T-helper 2 cell treated with Interferon-gamma antibody and Interleukin-4, amounts not matched to agents 5 μg/mL and 100 μg/mL, for 36 hours (primary cell): ENCODE measurements around the gene CFAP221.

Experiments
- DNase-seq: peaks from one replicate; pipeline ENCODE4 v3.0.0; 2021; ENCODE audit warnings: low spot score
- H3K27ac Mint-ChIP-seq: one replicate; pipeline ENCODE4 v1.8.0; 2021; ENCODE audit warnings: mild to moderate bottlenecking, mixed read lengths
- H3K27me3 Mint-ChIP-seq: one replicate; pipeline ENCODE4 v1.8.0; 2021; ENCODE audit warnings: low read depth, mixed read lengths
- H3K36me3 Mint-ChIP-seq: one replicate; pipeline ENCODE4 v1.8.0; 2021; ENCODE audit warnings: low read depth, mixed read lengths
- H3K4me1 Mint-ChIP-seq: one replicate; pipeline ENCODE4 v1.8.0; 2021; ENCODE audit warnings: low read depth, mixed read lengths
- H3K4me3 Mint-ChIP-seq: one replicate; pipeline ENCODE4 v1.8.0; 2022; ENCODE audit warnings: mild to moderate bottlenecking, moderate library complexity, mixed read lengths
- H3K9me3 Mint-ChIP-seq: one replicate; pipeline ENCODE4 v1.8.0; 2021; ENCODE audit warnings: mixed read lengths

The CFAP221 gene

GRCh38 chr2:119549241-119549640 lies 5.0 kb downstream of the CFAP221 start:
- Mint-ChIP-seq H3K27ac (no peak overlapping the region), H3K4me3 (no peak overlapping the region), H3K9me3 (no peaks in the 10 kb centered on the region), H3K4me1 (no peaks in the 10 kb centered on the region), H3K36me3 (no peaks in the 10 kb centered on the region), H3K27me3 (peaks cover 39% of the 10 kb centered on the region)
- no peak for DNase-seq

DNA sequence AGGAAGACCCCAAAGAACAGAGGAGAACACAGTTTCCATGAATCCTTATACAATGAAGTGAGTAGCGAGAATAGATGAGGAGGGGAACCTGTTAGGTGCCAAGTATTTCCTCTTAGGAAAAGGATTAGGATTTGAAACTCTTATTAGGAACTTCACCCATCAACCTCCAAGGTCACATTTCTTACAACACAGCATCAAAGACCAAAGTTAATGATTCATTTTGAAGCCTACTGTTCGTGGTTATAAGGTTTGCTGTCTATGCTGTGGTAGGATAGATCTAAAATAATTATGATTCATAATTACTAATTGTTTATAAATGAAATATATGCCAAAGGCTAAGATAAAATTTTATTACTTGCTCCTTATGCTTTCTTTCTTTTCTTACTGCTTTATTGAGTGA lies 6.1 kb downstream of the CFAP221 start:
- Mint-ChIP-seq H3K4me1 (no peaks in the 10 kb centered on the region), H3K9me3 (no peaks in the 10 kb centered on the region), H3K27me3 (peaks cover 30% of the 10 kb centered on the region), H3K36me3 (no peaks in the 10 kb centered on the region), H3K4me3 (no peak overlapping the region), H3K27ac (no peak overlapping the region)
- DNase-seq, result no peak

- H3K4me3 Mint-ChIP-seq, result no peak overlapping the region
- DNase-seq, result no peak
- no peaks in the 10 kb centered on the region for H3K36me3 Mint-ChIP-seq
- H3K9me3 Mint-ChIP-seq, result no peaks in the 10 kb centered on the region
- H3K4me1 Mint-ChIP-seq, result no peaks in the 10 kb centered on the region
- H3K27me3 Mint-ChIP-seq, result peaks cover 25% of the 10 kb centered on the region
- H3K27ac Mint-ChIP-seq, result no peak overlapping the region
Observed at GRCh38 chr2:119550856-119551255, 6.6 kb downstream of the CFAP221 start.

DNA sequence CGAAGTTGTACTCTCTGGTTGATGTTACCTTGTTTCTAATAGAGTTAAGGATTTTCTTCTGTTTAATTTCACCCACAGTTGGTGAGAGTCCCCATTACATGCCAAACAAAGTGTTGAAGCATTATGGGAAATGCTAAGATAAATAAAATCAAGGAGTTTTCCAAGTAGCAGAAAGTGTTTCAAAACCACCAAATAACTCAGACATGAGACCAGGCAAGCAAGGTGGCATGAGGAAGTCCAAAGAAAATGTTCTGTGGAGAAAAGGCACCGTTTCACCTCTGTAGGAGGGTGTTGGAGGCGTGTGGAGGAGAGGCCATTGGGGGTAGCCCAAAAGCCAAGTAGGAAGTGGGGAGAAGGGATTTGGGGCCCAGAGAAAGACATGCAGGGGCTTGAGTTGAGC lies 8.7 kb downstream of the CFAP221 start:
- Mint-ChIP-seq H3K27me3 (peaks cover 11% of the 10 kb centered on the region), H3K9me3 (no peaks in the 10 kb centered on the region), H3K4me3 (no peak overlapping the region), H3K4me1 (no peaks in the 10 kb centered on the region), H3K27ac (no peak overlapping the region), H3K36me3 (no peaks in the 10 kb centered on the region)
- DNase-seq, result no peak

GRCh38 chr2:119553687-119554344 lies 9.6 kb downstream of the CFAP221 start:
- Mint-ChIP-seq H3K36me3 (no peaks in the 10 kb centered on the region), H3K4me3 (no peak overlapping the region), H3K27me3 (peaks cover 8% of the 10 kb centered on the region), H3K9me3 (no peaks in the 10 kb centered on the region), H3K4me1 (no peaks in the 10 kb centered on the region), H3K27ac (no peak overlapping the region)
- no peak for DNase-seq

- H3K36me3 Mint-ChIP-seq, result no peaks in the 10 kb centered on the region
- no peak overlapping the region for H3K27ac Mint-ChIP-seq
- no peak overlapping the region for H3K4me3 Mint-ChIP-seq
- DNase-seq, result no peak
- H3K9me3 Mint-ChIP-seq, result no peaks in the 10 kb centered on the region
- H3K4me1 Mint-ChIP-seq, result no peaks in the 10 kb centered on the region
- H3K27me3 Mint-ChIP-seq, result peaks cover 11% of the 10 kb centered on the region
Observed at GRCh38 chr2:119565481-119565880, 21.2 kb downstream of the CFAP221 start.

DNA sequence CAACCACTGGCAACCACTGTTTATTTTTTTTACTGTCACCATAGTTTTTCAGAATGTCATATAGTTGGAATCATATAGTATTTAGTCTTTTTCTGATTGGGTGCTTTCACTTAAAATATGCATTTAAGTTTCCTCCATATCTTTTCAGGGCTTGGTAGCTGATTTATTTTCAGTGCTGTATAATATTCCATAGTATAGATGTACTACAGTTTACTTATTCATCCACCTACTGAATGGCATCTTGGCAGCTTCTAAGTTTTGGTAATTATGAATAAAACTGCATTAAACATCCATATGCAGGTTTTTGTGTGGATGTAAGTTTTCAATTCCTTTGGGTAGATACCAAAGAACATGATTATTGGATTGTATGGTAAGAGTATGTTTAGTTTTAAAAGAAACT lies 23.0 kb downstream of the CFAP221 start:
- Mint-ChIP-seq H3K36me3 (no peaks in the 10 kb centered on the region), H3K4me3 (no peak overlapping the region), H3K27ac (no peak overlapping the region), H3K27me3 (peaks cover 11% of the 10 kb centered on the region), H3K9me3 (no peaks in the 10 kb centered on the region), H3K4me1 (no peaks in the 10 kb centered on the region)
- DNase-seq, result no peak

GRCh38 chr2:119574108-119574815 lies 30.0 kb downstream of the CFAP221 start:
- Mint-ChIP-seq H3K9me3 (no peaks in the 10 kb centered on the region), H3K36me3 (no peaks in the 10 kb centered on the region), H3K4me1 (peaks cover 7% of the 10 kb centered on the region), H3K27me3 (peaks cover 31% of the 10 kb centered on the region), H3K4me3 (no peak overlapping the region), H3K27ac (no peak overlapping the region)
- no peak for DNase-seq

DNA sequence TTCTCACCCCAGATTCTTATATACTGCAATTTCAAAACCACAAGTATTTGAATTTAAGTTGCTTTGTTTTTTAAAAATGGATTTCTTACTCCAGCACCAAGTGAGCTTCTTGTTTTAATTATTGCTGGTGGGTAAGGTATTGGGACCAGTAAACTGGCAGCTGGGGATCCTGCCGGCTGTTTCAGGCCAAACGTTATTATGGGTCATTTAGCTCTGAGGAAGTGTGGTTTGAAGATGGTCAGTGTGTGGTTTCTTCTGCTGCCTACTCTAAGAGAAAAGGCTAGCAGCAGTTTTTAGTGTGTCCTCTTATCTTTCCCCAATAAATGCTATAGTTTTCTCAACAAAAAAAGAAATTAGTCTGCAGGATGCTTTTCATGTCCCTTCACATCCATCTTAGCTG lies 30.6 kb downstream of the CFAP221 start:
- no peaks in the 10 kb centered on the region for H3K36me3 Mint-ChIP-seq
- no peak overlapping the region for H3K4me3 Mint-ChIP-seq
- peaks cover 26% of the 10 kb centered on the region for H3K27me3 Mint-ChIP-seq
- DNase-seq, result no peak
- H3K9me3 Mint-ChIP-seq, result no peaks in the 10 kb centered on the region
- no peak overlapping the region for H3K27ac Mint-ChIP-seq
- H3K4me1 Mint-ChIP-seq, result peaks cover 7% of the 10 kb centered on the region

DNA sequence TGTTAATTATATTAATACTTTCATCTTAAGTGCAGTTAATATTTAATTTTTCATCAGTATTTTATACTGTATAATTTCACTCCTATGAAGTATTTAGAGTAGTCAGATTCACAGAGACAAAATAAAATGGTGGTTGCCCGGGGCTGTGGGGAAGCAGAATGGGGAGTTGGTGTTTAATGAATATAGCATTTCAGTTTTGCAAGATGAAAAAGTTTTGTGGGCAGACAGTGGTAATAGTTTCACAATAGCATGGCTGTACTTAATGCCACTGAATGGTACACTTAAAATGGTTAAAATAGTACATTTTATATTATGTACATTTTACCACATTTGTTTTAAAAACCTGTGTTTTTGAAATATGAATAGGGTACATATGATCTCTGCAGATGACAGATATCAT lies 31.2 kb downstream of the CFAP221 start:
- H3K4me1 Mint-ChIP-seq, result peaks cover 7% of the 10 kb centered on the region
- no peak for DNase-seq
- no peaks in the 10 kb centered on the region for H3K36me3 Mint-ChIP-seq
- peaks cover 25% of the 10 kb centered on the region for H3K27me3 Mint-ChIP-seq
- no peak overlapping the region for H3K4me3 Mint-ChIP-seq
- H3K27ac Mint-ChIP-seq, result no peak overlapping the region
- H3K9me3 Mint-ChIP-seq, result no peaks in the 10 kb centered on the region

GRCh38 chr2:119579424-119580295 lies 35.4 kb downstream of the CFAP221 start:
- Mint-ChIP-seq H3K9me3 (no peaks in the 10 kb centered on the region), H3K27me3 (peaks cover 15% of the 10 kb centered on the region), H3K4me3 (no peak overlapping the region)

DNA sequence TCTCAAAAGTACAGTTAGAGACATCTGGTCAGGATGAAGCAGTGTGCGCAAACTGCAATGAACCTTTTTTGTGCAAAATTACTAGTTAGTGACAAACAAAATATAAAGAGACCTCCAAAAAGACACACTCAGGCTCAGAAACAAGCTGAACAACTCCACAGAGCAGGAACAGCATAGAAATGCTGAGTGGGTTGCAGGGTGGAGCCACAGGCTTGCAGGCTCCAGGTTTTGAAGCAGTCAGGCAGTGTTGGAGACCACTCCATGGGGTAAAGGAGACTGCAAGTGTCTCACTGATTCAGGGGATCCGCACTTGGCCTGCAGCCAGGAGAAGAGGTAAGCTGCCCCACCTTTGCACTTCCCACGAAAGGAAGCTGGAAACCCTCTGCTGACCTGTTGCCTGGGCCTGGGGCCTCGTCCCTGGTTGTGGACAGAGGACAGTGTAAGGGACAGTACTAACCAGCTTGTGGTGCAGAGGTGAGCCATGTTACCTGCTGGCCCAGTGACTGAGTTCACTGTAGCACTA lies 36.4 kb downstream of the CFAP221 start:
- Mint-ChIP-seq H3K36me3 (no peaks in the 10 kb centered on the region), H3K27ac (no peak overlapping the region), H3K27me3 (peaks cover 11% of the 10 kb centered on the region), H3K4me1 (no peaks in the 10 kb centered on the region), H3K9me3 (no peaks in the 10 kb centered on the region), H3K4me3 (no peak overlapping the region)
- no peak for DNase-seq

More at GRCh38 chr2:119579424-119580295, 35.4 kb downstream of the CFAP221 start:
- H3K4me1 Mint-ChIP-seq, result peaks cover 5% of the 10 kb centered on the region
- no peak overlapping the region for H3K27ac Mint-ChIP-seq
- no peak for DNase-seq
- no peaks in the 10 kb centered on the region for H3K36me3 Mint-ChIP-seq

- Mint-ChIP-seq H3K4me1 (no peaks in the 10 kb centered on the region), H3K27ac (no peak overlapping the region), H3K9me3 (peaks cover 3% of the 10 kb centered on the region), H3K36me3 (no peaks in the 10 kb centered on the region), H3K4me3 (no peak overlapping the region), H3K27me3 (peaks cover 7% of the 10 kb centered on the region)
- no peak for DNase-seq
Observed at GRCh38 chr2:119583291-119583690, 39.0 kb downstream of the CFAP221 start.

- H3K27ac Mint-ChIP-seq, result no peak overlapping the region
- H3K4me3 Mint-ChIP-seq, result no peak overlapping the region
- no peaks in the 10 kb centered on the region for H3K36me3 Mint-ChIP-seq
- no peak for DNase-seq
- no peaks in the 10 kb centered on the region for H3K4me1 Mint-ChIP-seq
- peaks cover 7% of the 10 kb centered on the region for H3K27me3 Mint-ChIP-seq
- peaks cover 3% of the 10 kb centered on the region for H3K9me3 Mint-ChIP-seq
Observed at GRCh38 chr2:119584469-119584868, 40.2 kb downstream of the CFAP221 start.
